T-helper 1 cell treated with Interleukin-12 subunit alpha and Interleukin-12 subunit beta and Interleukin-4 antibody, amounts not matched to agents 30 μg/mL and 1 μg/mL, for 36 hours (primary cell): Measurements from ENCODE around the gene MEX3D.

Source experiments
- H3K27ac Mint-ChIP-seq: one replicate; pipeline ENCODE4 v1.8.0; 2021; ENCODE audit warnings: mild to moderate bottlenecking, mixed read lengths
- H3K27me3 Mint-ChIP-seq: one replicate; pipeline ENCODE4 v1.8.0; 2021; ENCODE audit warnings: low read depth, mixed read lengths
- H3K36me3 Mint-ChIP-seq: one replicate; pipeline ENCODE4 v1.8.0; 2021; ENCODE audit warnings: low read depth, mixed read lengths
- H3K4me1 Mint-ChIP-seq: one replicate; pipeline ENCODE4 v1.8.0; 2021; ENCODE audit warnings: low read depth, mixed read lengths
- H3K4me3 Mint-ChIP-seq: one replicate; pipeline ENCODE4 v1.8.0; 2021; ENCODE audit warnings: mild to moderate bottlenecking, moderate library complexity, mixed read lengths
- H3K9me3 Mint-ChIP-seq: one replicate; pipeline ENCODE4 v1.8.0; 2021; ENCODE audit warnings: mixed read lengths

MEX3D gene

GRCh38 chr19:1584500-1585242 is 16.5 kb upstream of the MEX3D start:
- H3K36me3 Mint-ChIP-seq: peaks cover 8% of the 10 kb centered on the region
- H3K27ac Mint-ChIP-seq: no peak overlapping the region
- no peaks in the 10 kb centered on the region for H3K9me3 Mint-ChIP-seq

GRCh38 chr19:1582201-1582600 is 14.1 kb upstream of the MEX3D start:
- Mint-ChIP-seq H3K4me1 (no peaks in the 10 kb centered on the region), H3K36me3 (peaks cover 8% of the 10 kb centered on the region), H3K27ac (no peak overlapping the region), H3K27me3 (no peaks in the 10 kb centered on the region), H3K4me3 (no peak overlapping the region), H3K9me3 (no peaks in the 10 kb centered on the region)

More at GRCh38 chr19:1584500-1585242, 16.5 kb upstream of the MEX3D start:
- H3K4me1 Mint-ChIP-seq: peaks cover 1% of the 10 kb centered on the region
- H3K4me3 Mint-ChIP-seq: no peak overlapping the region
- no peaks in the 10 kb centered on the region for H3K27me3 Mint-ChIP-seq

GRCh38 chr19:1580957-1581356 is 12.8 kb upstream of the MEX3D start:
- Mint-ChIP-seq H3K9me3 (no peaks in the 10 kb centered on the region), H3K27ac (no peak overlapping the region), H3K36me3 (peaks cover 9% of the 10 kb centered on the region), H3K4me3 (no peak overlapping the region), H3K4me1 (no peaks in the 10 kb centered on the region), H3K27me3 (no peaks in the 10 kb centered on the region)

GRCh38 chr19:1580382-1580781 is 12.3 kb upstream of the MEX3D start:
- Mint-ChIP-seq H3K27ac (no peak overlapping the region), H3K27me3 (no peaks in the 10 kb centered on the region), H3K4me3 (no peak overlapping the region), H3K36me3 (peaks cover 11% of the 10 kb centered on the region), H3K9me3 (no peaks in the 10 kb centered on the region), H3K4me1 (no peaks in the 10 kb centered on the region)

- Mint-ChIP-seq H3K4me3 (no peak overlapping the region), H3K27me3 (no peaks in the 10 kb centered on the region), H3K9me3 (no peaks in the 10 kb centered on the region), H3K4me1 (no peaks in the 10 kb centered on the region), H3K36me3 (peaks cover 8% of the 10 kb centered on the region), H3K27ac (no peak overlapping the region)
These were observed 11.1 kb upstream of the MEX3D start for GRCh38 chr19:1579222-1579621.

- H3K4me1 Mint-ChIP-seq: no peaks in the 10 kb centered on the region
- no peaks in the 10 kb centered on the region for H3K27me3 Mint-ChIP-seq
- H3K4me3 Mint-ChIP-seq: no peak overlapping the region
- no peak overlapping the region for H3K27ac Mint-ChIP-seq
- peaks cover 8% of the 10 kb centered on the region for H3K36me3 Mint-ChIP-seq
- no peaks in the 10 kb centered on the region for H3K9me3 Mint-ChIP-seq
These were observed 9.9 kb upstream of the MEX3D start for GRCh38 chr19:1577929-1578618.

- Mint-ChIP-seq H3K4me3 (no peak overlapping the region), H3K9me3 (no peaks in the 10 kb centered on the region), H3K4me1 (no peaks in the 10 kb centered on the region), H3K36me3 (peaks cover 8% of the 10 kb centered on the region), H3K27me3 (no peaks in the 10 kb centered on the region), H3K27ac (no peak overlapping the region)
These were observed 9.2 kb upstream of the MEX3D start for GRCh38 chr19:1577090-1577928.

- peaks cover 8% of the 10 kb centered on the region for H3K36me3 Mint-ChIP-seq
These were observed 8.3 kb upstream of the MEX3D start for GRCh38 chr19:1576242-1577089.

GRCh38 chr19:1575323-1576241 is 7.5 kb upstream of the MEX3D start:
- H3K27ac Mint-ChIP-seq: no peak overlapping the region
- H3K27me3 Mint-ChIP-seq: peaks cover under 1% of the 10 kb centered on the region
- no peaks in the 10 kb centered on the region for H3K4me1 Mint-ChIP-seq
- no peaks in the 10 kb centered on the region for H3K9me3 Mint-ChIP-seq
- H3K4me3 Mint-ChIP-seq: no peak overlapping the region
- peaks cover 6% of the 10 kb centered on the region for H3K36me3 Mint-ChIP-seq

More at GRCh38 chr19:1576242-1577089, 8.3 kb upstream of the MEX3D start:
- Mint-ChIP-seq H3K4me3 (no peak overlapping the region), H3K27ac (no peak overlapping the region), H3K27me3 (no peaks in the 10 kb centered on the region), H3K9me3 (no peaks in the 10 kb centered on the region), H3K4me1 (no peaks in the 10 kb centered on the region)

GRCh38 chr19:1574354-1575136 is 6.4 kb upstream of the MEX3D start:
- Mint-ChIP-seq H3K36me3 (peaks cover 4% of the 10 kb centered on the region), H3K27ac (no peak overlapping the region), H3K4me1 (peaks cover 1% of the 10 kb centered on the region), H3K27me3 (peaks cover 11% of the 10 kb centered on the region), H3K4me3 (no peak overlapping the region), H3K9me3 (no peaks in the 10 kb centered on the region)

GRCh38 chr19:1572795-1573194 is 4.7 kb upstream of the MEX3D start:
- no peaks in the 10 kb centered on the region for H3K9me3 Mint-ChIP-seq
- H3K36me3 Mint-ChIP-seq: peaks cover 3% of the 10 kb centered on the region
- peaks cover 13% of the 10 kb centered on the region for H3K27me3 Mint-ChIP-seq
- no peak overlapping the region for H3K4me3 Mint-ChIP-seq
- H3K27ac Mint-ChIP-seq: no peak overlapping the region
- peaks cover 1% of the 10 kb centered on the region for H3K4me1 Mint-ChIP-seq

GRCh38 chr19:1571358-1571757 is 3.2 kb upstream of the MEX3D start:
- H3K9me3 Mint-ChIP-seq: no peaks in the 10 kb centered on the region
- H3K27ac Mint-ChIP-seq: no peak overlapping the region
- peaks cover 1% of the 10 kb centered on the region for H3K4me1 Mint-ChIP-seq
- no peak overlapping the region for H3K4me3 Mint-ChIP-seq
- peaks cover 3% of the 10 kb centered on the region for H3K36me3 Mint-ChIP-seq
- H3K27me3 Mint-ChIP-seq: peaks cover 13% of the 10 kb centered on the region

- H3K27me3 Mint-ChIP-seq: peaks cover 13% of the 10 kb centered on the region
These were observed 2.7 kb upstream of the MEX3D start for GRCh38 chr19:1570836-1571235.

More at GRCh38 chr19:1570836-1571235, 2.7 kb upstream of the MEX3D start:
- peaks cover 1% of the 10 kb centered on the region for H3K36me3 Mint-ChIP-seq
- peaks cover 1% of the 10 kb centered on the region for H3K4me1 Mint-ChIP-seq
- no peaks in the 10 kb centered on the region for H3K9me3 Mint-ChIP-seq
- H3K4me3 Mint-ChIP-seq: no peak overlapping the region
- H3K27ac Mint-ChIP-seq: no peak overlapping the region
